Measurements from ENCODE around the gene KIF21A. TPM values are rescaled to one million over a fixed set of nuclear protein-coding genes. Genes with fewer than 3 reads are reported as not detected.

The KIF21A gene
- total RNA-seq, 1 experiment from 2014 or later: 29.1 TPM

DNA sequence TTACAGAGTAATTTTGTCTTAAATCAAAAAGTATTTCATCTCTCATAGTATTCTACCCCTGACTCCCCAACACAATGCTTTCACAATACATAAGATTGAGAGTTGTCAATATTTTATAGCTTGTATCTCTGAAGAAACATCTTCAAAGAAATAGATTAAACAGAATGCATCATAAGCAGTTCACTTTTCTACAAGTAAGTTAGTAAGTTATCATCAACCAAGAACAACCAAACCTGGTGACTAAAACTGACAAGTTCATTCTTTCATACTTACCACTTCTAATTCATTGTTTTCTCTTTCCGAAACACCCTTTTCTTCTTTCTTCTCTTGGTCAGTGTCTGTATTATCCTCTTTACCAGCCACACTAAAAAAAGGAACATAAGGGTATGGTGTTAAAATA lies 101.2 kb downstream of the KIF21A start:
- no peaks in the 10 kb centered on the region for H3K36me3 ChIP-seq (ENCODE audit: control insufficient read depth in 1 of 2, insufficient read depth in 2 of 2, low read length in 2 of 2)
- no peaks in the 10 kb centered on the region for H3K9me3 ChIP-seq (ENCODE audit: control insufficient read depth in 1 of 2, insufficient read depth in 1 of 2, low read depth in 1 of 2, low read length in 2 of 2)
- CTCF ChIA-PET: interaction anchor here (0.6 kb wide), 1 partner anchor 452 kb away, joined by 5 read pairs; no protein-coding TSS in a partner anchor
- H3K27me3 ChIP-seq (ENCODE audit: insufficient read depth, low read length): no peaks in the 10 kb centered on the region
- H3K4me2 ChIP-seq (ENCODE audit: low read length): no peak overlapping the region
- H3K79me2 ChIP-seq (ENCODE audit: insufficient read depth, low read length): no peaks in the 10 kb centered on the region
- no peaks in the 10 kb centered on the region for H3K4me1 ChIP-seq (ENCODE audit: control insufficient read depth in 1 of 2, insufficient read depth in 2 of 2, low read length in 2 of 2)
- no peaks in the 10 kb centered on the region for H4K20me1 ChIP-seq (ENCODE audit: insufficient read depth)
- POLR2A ChIA-PET: no interaction called here
- DNase-seq (ENCODE audit: low read depth, low spot score): no peak
- RAD21 ChIA-PET (ENCODE audit: low non-redundant PET in 1 of 2, low total read pairs in 2 of 2, uncharacterized antibody in 2 of 2, unreplicated experiment in 2 of 2): no interaction called here
- no peak for ATAC-seq
- BruUV-seq (replicated peaks): no TSS peak
- H3K4me3 ChIP-seq (replicated peaks in 1 of 2; ENCODE audit: low read depth in 1 of 2, low read length in 2 of 2): no peak overlapping the region
- TF ChIP-seq FOSL1 (IDR thresholded peaks at IDR 0.05; ENCODE audit: low read depth) (no peak), SRF (IDR thresholded peaks at IDR 0.05; ENCODE audit: low read depth) (no peak), POLR2AphosphoS5 (IDR thresholded peaks at IDR 0.05; ENCODE audit: low read depth, low read length) (no peak), RAD21 (IDR thresholded peaks at IDR 0.05; ENCODE audit: low read depth) (no peak), EZH2 (IDR thresholded peaks at IDR 0.05) (no peak), POLR2A (IDR thresholded peaks at IDR 0.05; ENCODE audit: borderline replicate concordance, extremely low read depth, insufficient read depth, insufficient read length) (no peak), EZH2phosphoT487 (IDR thresholded peaks at IDR 0.05; ENCODE audit: borderline replicate concordance) (no peak), CEBPB (IDR thresholded peaks at IDR 0.05; ENCODE audit: low read depth) (no peak), CBX3 (IDR thresholded peaks at IDR 0.05; ENCODE audit: low read depth) (no peak)
- TF ChIP-seq, protein P1, sequence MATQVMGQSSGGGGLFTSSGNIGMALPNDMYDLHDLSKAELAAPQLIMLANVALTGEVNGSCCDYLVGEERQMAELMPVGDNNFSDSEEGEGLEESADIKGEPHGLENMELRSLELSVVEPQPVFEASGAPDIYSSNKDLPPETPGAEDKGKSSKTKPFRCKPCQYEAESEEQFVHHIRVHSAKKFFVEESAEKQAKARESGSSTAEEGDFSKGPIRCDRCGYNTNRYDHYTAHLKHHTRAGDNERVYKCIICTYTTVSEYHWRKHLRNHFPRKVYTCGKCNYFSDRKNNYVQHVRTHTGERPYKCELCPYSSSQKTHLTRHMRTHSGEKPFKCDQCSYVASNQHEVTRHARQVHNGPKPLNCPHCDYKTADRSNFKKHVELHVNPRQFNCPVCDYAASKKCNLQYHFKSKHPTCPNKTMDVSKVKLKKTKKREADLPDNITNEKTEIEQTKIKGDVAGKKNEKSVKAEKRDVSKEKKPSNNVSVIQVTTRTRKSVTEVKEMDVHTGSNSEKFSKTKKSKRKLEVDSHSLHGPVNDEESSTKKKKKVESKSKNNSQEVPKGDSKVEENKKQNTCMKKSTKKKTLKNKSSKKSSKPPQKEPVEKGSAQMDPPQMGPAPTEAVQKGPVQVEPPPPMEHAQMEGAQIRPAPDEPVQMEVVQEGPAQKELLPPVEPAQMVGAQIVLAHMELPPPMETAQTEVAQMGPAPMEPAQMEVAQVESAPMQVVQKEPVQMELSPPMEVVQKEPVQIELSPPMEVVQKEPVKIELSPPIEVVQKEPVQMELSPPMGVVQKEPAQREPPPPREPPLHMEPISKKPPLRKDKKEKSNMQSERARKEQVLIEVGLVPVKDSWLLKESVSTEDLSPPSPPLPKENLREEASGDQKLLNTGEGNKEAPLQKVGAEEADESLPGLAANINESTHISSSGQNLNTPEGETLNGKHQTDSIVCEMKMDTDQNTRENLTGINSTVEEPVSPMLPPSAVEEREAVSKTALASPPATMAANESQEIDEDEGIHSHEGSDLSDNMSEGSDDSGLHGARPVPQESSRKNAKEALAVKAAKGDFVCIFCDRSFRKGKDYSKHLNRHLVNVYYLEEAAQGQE (IDR thresholded peaks at IDR 0.05; ENCODE audit: low read depth): no peak
- TF ChIP-seq, protein P2, sequence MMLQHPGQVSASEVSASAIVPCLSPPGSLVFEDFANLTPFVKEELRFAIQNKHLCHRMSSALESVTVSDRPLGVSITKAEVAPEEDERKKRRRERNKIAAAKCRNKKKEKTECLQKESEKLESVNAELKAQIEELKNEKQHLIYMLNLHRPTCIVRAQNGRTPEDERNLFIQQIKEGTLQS (IDR thresholded peaks at IDR 0.05): no peak
- TF ChIP-seq, protein P3, sequence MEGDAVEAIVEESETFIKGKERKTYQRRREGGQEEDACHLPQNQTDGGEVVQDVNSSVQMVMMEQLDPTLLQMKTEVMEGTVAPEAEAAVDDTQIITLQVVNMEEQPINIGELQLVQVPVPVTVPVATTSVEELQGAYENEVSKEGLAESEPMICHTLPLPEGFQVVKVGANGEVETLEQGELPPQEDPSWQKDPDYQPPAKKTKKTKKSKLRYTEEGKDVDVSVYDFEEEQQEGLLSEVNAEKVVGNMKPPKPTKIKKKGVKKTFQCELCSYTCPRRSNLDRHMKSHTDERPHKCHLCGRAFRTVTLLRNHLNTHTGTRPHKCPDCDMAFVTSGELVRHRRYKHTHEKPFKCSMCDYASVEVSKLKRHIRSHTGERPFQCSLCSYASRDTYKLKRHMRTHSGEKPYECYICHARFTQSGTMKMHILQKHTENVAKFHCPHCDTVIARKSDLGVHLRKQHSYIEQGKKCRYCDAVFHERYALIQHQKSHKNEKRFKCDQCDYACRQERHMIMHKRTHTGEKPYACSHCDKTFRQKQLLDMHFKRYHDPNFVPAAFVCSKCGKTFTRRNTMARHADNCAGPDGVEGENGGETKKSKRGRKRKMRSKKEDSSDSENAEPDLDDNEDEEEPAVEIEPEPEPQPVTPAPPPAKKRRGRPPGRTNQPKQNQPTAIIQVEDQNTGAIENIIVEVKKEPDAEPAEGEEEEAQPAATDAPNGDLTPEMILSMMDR (IDR thresholded peaks at IDR 0.05 in 2 of 3, conservative IDR thresholded peaks at IDR 0.05 in 1 of 3; ENCODE audit: borderline replicate concordance in 1 of 3, insufficient read depth in 1 of 3, low read depth in 2 of 3, low read length in 2 of 3): no peak
- no peak overlapping the region for H3K9ac ChIP-seq (ENCODE audit: low read length)
- no peaks in the 10 kb centered on the region for H3K9me2 ChIP-seq (ENCODE audit: insufficient read depth)
- no peak overlapping the region for H2AFZ ChIP-seq (ENCODE audit: low read depth, low read length, poor library complexity, severe bottlenecking)
- intact Hi-C loops (cut with micrococcal nuclease): no loop called here
- H3K27ac ChIP-seq (ENCODE audit: low read depth, low read length): no peak overlapping the region

All from HCT116 (cell line).